ENCODE measurements around the gene ALDH16A1. TPM values are rescaled to one million over a fixed set of nuclear protein-coding genes. Genes with fewer than 3 reads are reported as not detected.

The ALDH16A1 gene
- total RNA-seq, 4 donors from 2014 or later = 32.5 to 39.5 (median 34.2) TPM

GRCh38 chr19:49490287-49491029 lies 37.4 kb downstream of the ALDH16A1 start:
- peaks cover 20 to 22% of the 10 kb centered on the region in 2 donors for H3K4me1 ChIP-seq
- WGBS, 2 donors = 87 to 92% methylated on average over 15 to 27 of the region's 27 CpGs
- intact Hi-C loops (cut with DNase I) = no loop called here
- H3K9me3 ChIP-seq = no peaks in the 10 kb centered on the region
- no peak for TF ChIP-seq CTCF (IDR thresholded peaks at IDR 0.05)
- no peak for TF ChIP-seq POLR2A (IDR thresholded peaks at IDR 0.05)
- no peak for DNase-seq
- no peaks in the 10 kb centered on the region for H3K27me3 ChIP-seq
- peak overlapping the region in 1 of 3 donors; percentile 85 for H3K4me3 ChIP-seq (replicated peaks in 1 of 3)
- H3K36me3 ChIP-seq = peaks cover 38 to 40% of the 10 kb centered on the region in 2 donors
- H3K27ac ChIP-seq = no peak overlapping the region

- DNase-seq = no peak
- no peaks in the 10 kb centered on the region for H3K9me3 ChIP-seq
- 79 to 83% methylated on average over 10 to 14 of the region's 17 CpGs for WGBS, 2 donors
- no peak overlapping the region for H3K4me3 ChIP-seq (replicated peaks in 1 of 3)
- peaks cover 38 to 40% of the 10 kb centered on the region in 2 donors for H3K36me3 ChIP-seq
- TF ChIP-seq POLR2A (IDR thresholded peaks at IDR 0.05) = no peak
- TF ChIP-seq CTCF (IDR thresholded peaks at IDR 0.05) = no peak
- intact Hi-C loops (cut with DNase I) = no loop called here
- H3K27me3 ChIP-seq = no peaks in the 10 kb centered on the region
- H3K4me1 ChIP-seq = peaks cover 23 to 25% of the 10 kb centered on the region in 2 donors
- H3K27ac ChIP-seq = no peak overlapping the region
These were observed 38.2 kb downstream of the ALDH16A1 start for GRCh38 chr19:49491030-49491803.

- H3K9me3 ChIP-seq = no peaks in the 10 kb centered on the region
- DNase-seq = no peak
- WGBS, 2 donors = 79 to 86% methylated on average over 7 of the region's 7 CpGs
- H3K36me3 ChIP-seq = peaks cover 38 to 40% of the 10 kb centered on the region in 2 donors
- TF ChIP-seq CTCF (IDR thresholded peaks at IDR 0.05) = no peak
- no peak for TF ChIP-seq POLR2A (IDR thresholded peaks at IDR 0.05)
- H3K27me3 ChIP-seq = no peaks in the 10 kb centered on the region
- peaks cover 25 to 27% of the 10 kb centered on the region in 2 donors for H3K4me1 ChIP-seq
- H3K27ac ChIP-seq = no peak overlapping the region
- intact Hi-C loops (cut with DNase I) = no loop called here
- no peak overlapping the region for H3K4me3 ChIP-seq (replicated peaks in 1 of 3)
These were observed 39.0 kb downstream of the ALDH16A1 start for GRCh38 chr19:49491804-49492572.

- no peak for TF ChIP-seq POLR2A (IDR thresholded peaks at IDR 0.05)
- no peak for TF ChIP-seq CTCF (IDR thresholded peaks at IDR 0.05)
- no peaks in the 10 kb centered on the region for H3K27me3 ChIP-seq
- peaks cover 33 to 35% of the 10 kb centered on the region in 2 donors for H3K4me1 ChIP-seq
- H3K36me3 ChIP-seq = peaks cover 44 to 46% of the 10 kb centered on the region in 2 donors
- no peak for DNase-seq
- intact Hi-C loops (cut with DNase I) = no loop called here
- 82 to 89% methylated on average over 12 of the region's 12 CpGs for WGBS, 2 donors
- no peak overlapping the region for H3K4me3 ChIP-seq (replicated peaks in 1 of 3)
- H3K9me3 ChIP-seq = no peaks in the 10 kb centered on the region
- no peak overlapping the region for H3K27ac ChIP-seq
These were observed 39.8 kb downstream of the ALDH16A1 start for GRCh38 chr19:49492573-49493405.
